ENCODE measurements around the gene PIGM.

DNA sequence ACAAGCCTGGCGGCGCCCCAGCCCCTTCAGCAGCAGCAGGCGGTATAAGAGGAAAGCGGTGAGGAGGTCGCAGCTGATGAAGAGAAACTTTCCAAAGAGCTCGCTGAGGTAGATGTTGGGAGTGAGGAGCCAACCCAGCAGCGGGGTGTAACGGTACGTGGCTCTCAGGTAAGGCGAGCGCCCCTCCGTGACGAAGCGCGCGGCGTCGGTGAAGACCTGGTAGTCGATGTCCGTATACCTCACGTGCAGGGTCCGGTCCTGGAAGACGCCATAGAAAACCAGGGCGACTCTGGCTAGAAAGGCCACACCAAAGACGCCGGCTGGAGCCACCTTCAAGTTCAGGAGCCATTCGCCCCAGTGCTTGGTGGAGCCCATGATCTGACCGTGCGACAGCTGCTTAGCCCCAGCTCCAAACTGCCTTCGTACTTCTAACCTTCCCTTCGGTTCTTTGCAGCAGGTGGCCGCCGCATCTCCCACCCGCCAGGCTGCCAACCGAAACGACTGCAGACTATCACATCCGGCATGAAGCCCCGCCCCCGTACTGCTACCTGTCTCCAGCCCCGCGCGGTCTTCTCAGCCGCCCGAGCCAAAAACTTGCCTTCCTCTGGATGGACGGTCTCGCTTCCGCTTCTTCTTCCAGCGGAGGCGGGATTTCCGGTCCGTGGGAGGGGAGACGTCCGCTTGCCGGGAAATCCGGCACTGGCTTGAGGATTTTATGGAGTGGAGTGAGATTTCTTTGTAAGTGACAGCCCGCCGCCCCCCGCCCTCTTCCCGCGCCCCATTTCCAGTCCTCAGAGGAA is at the start of gene PIGM:
- peak in 1 of 2 experiments; percentile 66; a peak in 1 of 4 replicates for TF ChIP-seq KLF16 (CRISPR knock-in tag; IDR thresholded peaks at IDR 0.05)
- TF ChIP-seq CREM (IDR thresholded peaks at IDR 0.05), result peak; percentile 58
- no peak for TF ChIP-seq CREM (CRISPR knock-in tag; IDR thresholded peaks at IDR 0.05)
- no peak for TF ChIP-seq NFE2L1 (CRISPR knock-in tag; IDR thresholded peaks at IDR 0.05; ENCODE audit: borderline replicate concordance)
- TF ChIP-seq CBFB (CRISPR knock-in tag; IDR thresholded peaks at IDR 0.05), result no peak
- TF ChIP-seq, protein P1, sequence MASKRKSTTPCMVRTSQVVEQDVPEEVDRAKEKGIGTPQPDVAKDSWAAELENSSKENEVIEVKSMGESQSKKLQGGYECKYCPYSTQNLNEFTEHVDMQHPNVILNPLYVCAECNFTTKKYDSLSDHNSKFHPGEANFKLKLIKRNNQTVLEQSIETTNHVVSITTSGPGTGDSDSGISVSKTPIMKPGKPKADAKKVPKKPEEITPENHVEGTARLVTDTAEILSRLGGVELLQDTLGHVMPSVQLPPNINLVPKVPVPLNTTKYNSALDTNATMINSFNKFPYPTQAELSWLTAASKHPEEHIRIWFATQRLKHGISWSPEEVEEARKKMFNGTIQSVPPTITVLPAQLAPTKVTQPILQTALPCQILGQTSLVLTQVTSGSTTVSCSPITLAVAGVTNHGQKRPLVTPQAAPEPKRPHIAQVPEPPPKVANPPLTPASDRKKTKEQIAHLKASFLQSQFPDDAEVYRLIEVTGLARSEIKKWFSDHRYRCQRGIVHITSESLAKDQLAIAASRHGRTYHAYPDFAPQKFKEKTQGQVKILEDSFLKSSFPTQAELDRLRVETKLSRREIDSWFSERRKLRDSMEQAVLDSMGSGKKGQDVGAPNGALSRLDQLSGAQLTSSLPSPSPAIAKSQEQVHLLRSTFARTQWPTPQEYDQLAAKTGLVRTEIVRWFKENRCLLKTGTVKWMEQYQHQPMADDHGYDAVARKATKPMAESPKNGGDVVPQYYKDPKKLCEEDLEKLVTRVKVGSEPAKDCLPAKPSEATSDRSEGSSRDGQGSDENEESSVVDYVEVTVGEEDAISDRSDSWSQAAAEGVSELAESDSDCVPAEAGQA (IDR thresholded peaks at IDR 0.05; ENCODE audit: low read depth), result 0 out of 2 replicates have a peak, but pooled peaks have one; percentile 37
- TF ChIP-seq, protein P1 (CRISPR knock-in tag; IDR thresholded peaks at IDR 0.05; ENCODE audit: borderline replicate concordance), result no peak
- TF ChIP-seq, protein P2, sequence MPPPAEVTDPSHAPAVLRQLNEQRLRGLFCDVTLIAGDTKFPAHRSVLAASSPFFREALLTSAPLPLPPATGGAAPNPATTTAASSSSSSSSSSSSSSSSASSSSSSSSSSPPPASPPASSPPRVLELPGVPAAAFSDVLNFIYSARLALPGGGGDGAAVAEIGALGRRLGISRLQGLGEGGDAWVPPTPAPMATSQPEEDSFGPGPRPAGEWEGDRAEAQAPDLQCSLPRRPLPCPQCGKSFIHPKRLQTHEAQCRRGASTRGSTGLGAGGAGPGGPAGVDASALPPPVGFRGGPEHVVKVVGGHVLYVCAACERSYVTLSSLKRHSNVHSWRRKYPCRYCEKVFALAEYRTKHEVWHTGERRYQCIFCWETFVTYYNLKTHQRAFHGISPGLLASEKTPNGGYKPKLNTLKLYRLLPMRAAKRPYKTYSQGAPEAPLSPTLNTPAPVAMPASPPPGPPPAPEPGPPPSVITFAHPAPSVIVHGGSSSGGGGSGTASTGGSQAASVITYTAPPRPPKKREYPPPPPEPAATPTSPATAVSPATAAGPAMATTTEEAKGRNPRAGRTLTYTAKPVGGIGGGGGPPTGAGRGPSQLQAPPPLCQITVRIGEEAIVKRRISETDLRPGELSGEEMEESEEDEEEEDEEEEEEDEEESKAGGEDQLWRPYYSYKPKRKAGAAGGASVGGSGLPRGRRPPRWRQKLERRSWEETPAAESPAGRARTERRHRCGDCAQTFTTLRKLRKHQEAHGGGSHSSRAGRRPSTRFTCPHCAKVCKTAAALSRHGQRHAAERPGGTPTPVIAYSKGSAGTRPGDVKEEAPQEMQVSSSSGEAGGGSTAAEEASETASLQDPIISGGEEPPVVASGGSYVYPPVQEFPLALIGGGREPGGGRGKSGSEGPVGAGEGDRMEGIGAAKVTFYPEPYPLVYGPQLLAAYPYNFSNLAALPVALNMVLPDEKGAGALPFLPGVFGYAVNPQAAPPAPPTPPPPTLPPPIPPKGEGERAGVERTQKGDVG (CRISPR knock-in tag; IDR thresholded peaks at IDR 0.05; ENCODE audit: borderline replicate concordance), result peak; percentile 57; the same call in 1 of the 2 replicates
- TF ChIP-seq GABPA (IDR thresholded peaks at IDR 0.05; ENCODE audit: low read depth, low read length), result peak; percentile 93
- TF ChIP-seq GABPA (CRISPR knock-in tag; IDR thresholded peaks at IDR 0.05; ENCODE audit: low read depth), result peak; percentile 97
